Tibial nerve (tissue), 4 donors: ENCODE measurements around the gene SDK1. TPM values are rescaled to one million over a fixed set of nuclear protein-coding genes. Genes with fewer than 3 reads are reported as not detected.

Source experiments
- DNase-seq, 2 donors: peaks; one replicate each; pipeline ENCODE4 v3.0.0-alpha.2; 2019; ENCODE audit warnings: low spot score in 2 of 2
- H3K27ac ChIP-seq, 4 donors: fragments of 200-600 bp; sonication (generic) in 3 of 4; one replicate each; pipeline ENCODE4 v1.5.1; 2017 to 2019; ENCODE audit warnings: mild to moderate bottlenecking in 1 of 4
- H3K27me3 ChIP-seq, 2 donors: fragments of 200-600 bp; sonication (generic) in 1 of 2; one replicate each; pipeline versions ENCODE4 v1.5.1 to v1.6.0; 2017 to 2019
- H3K36me3 ChIP-seq, 3 donors: fragments of 200-600 bp; sonication (generic); one replicate each; pipeline ENCODE4 v1.5.1; 2018 to 2019
- H3K4me1 ChIP-seq, 4 donors: fragments of 200-600 bp; sonication (generic) in 3 of 4; one replicate each; pipeline ENCODE4 v1.5.1; 2017 to 2019
- H3K4me3 ChIP-seq, 4 donors: fragments of 200-600 bp; sonication (generic) in 3 of 4; one replicate each; pipeline ENCODE4 v1.5.1; 2017 to 2019; ENCODE audit warnings: mild to moderate bottlenecking in 1 of 4, moderate library complexity in 1 of 4
- H3K9me3 ChIP-seq, 4 donors: fragments of 200-600 bp; sonication (generic) in 3 of 4; one replicate each; pipeline ENCODE4 v1.5.1; 2017 to 2019
- EP300 ChIP-seq, 2 donors: sonication (generic); formaldehyde crosslinking; IDR thresholded peaks; one replicate each; pipeline ENCODE4 v1.6.1; 2017; ENCODE audit warnings: antibody characterized with exemption in 2 of 2, mild to moderate bottlenecking in 1 of 2
- POLR2A ChIP-seq, 2 donors: fragments of 450-650 bp; IDR thresholded peaks; one replicate each; pipeline ENCODE4 v1.6.1; 2017; ENCODE audit warnings: antibody characterized with exemption in 2 of 2, mild to moderate bottlenecking in 2 of 2, moderate library complexity in 2 of 2
- WGBS, 2 donors: methylation state at CpG; one replicate each; pipeline ENCODE4 v1.1.5; 2018; 5-methylcytosine and 5-hydroxymethylcytosine counted together
- total RNA-seq, 4 donors: library from RNA; depleted of rRNA; stranded (reverse); fragments of >200 nt; gene quantifications; one replicate each; pipeline ENCODE4 v1.1.0, GENCODE V29; 2016
- TF ChIP-seq, protein P1 (sequence below), 5 experiments: fragments of 200-600 bp in 3 of 5; fragments of 450-650 bp in 2 of 5; sonication (generic) in 3 of 5; IDR thresholded peaks; one replicate each; pipeline ENCODE4 v1.5.1; 2016 to 2019; ENCODE audit warnings: antibody characterized with exemption in 5 of 5, mild to moderate bottlenecking in 3 of 5, moderate library complexity in 2 of 5

SDK1 gene
- total RNA-seq, 4 donors from 2014 or later, result 8.2 to 16.2 (median 12.9) TPM

DNA sequence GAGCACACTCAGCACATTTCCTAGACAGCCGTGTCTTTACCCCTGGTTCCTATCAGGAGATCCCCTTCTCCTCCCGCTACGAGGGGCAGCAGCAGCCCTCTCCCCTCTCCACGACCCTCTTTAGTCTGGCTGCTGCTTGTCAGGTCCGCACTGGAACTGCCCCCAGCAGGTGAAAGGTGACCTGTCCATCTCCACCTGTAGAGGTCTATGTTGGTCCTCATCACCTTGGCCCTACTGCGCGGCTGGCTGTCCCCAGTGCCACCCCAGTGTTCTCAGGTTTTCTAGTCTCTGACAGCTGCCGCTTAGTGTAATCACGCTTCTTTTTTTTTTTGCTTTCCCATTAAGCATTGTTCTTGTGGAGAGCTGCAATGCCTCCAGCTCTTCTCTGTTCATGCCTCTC, 545.7 kb downstream of the SDK1 start:
- H3K27me3 ChIP-seq, result no peaks in the 10 kb centered on the region
- TF ChIP-seq POLR2A (IDR thresholded peaks at IDR 0.05) (no peak), EP300 (IDR thresholded peaks at IDR 0.05) (no peak)
- TF ChIP-seq, protein P1, sequence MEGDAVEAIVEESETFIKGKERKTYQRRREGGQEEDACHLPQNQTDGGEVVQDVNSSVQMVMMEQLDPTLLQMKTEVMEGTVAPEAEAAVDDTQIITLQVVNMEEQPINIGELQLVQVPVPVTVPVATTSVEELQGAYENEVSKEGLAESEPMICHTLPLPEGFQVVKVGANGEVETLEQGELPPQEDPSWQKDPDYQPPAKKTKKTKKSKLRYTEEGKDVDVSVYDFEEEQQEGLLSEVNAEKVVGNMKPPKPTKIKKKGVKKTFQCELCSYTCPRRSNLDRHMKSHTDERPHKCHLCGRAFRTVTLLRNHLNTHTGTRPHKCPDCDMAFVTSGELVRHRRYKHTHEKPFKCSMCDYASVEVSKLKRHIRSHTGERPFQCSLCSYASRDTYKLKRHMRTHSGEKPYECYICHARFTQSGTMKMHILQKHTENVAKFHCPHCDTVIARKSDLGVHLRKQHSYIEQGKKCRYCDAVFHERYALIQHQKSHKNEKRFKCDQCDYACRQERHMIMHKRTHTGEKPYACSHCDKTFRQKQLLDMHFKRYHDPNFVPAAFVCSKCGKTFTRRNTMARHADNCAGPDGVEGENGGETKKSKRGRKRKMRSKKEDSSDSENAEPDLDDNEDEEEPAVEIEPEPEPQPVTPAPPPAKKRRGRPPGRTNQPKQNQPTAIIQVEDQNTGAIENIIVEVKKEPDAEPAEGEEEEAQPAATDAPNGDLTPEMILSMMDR (IDR thresholded peaks at IDR 0.05), result no peak
- WGBS, 2 donors, result 81 to 92% methylated on average over 9 of the region's 9 CpGs

DNA sequence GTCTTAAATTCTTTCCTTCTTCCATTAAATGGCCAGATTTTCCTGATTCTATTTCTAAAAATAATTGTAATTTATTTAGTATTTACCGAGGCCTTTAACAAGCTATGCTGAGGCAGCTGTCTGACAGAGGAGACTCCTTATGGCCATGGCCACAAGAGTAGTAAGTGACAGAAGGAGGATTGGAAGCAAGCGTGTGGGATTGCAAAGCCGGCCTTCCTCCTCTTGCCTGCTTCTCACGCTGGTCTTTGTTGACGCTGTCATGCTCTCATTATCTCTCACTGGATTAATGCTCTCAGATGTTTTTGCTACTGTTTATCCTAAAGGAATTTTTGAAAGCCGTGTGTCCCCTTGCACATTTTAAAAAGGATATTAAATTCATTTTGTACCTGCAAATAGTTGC, 546.3 kb downstream of the SDK1 start:
- no peaks in the 10 kb centered on the region for H3K36me3 ChIP-seq
- no peaks in the 10 kb centered on the region for H3K9me3 ChIP-seq
- 82 to 85% methylated on average over 6 of the region's 6 CpGs for WGBS, 2 donors
- TF ChIP-seq, protein P1 (IDR thresholded peaks at IDR 0.05), result no peak
- TF ChIP-seq POLR2A (IDR thresholded peaks at IDR 0.05), result no peak
- no peak overlapping the region for H3K27ac ChIP-seq
- DNase-seq, result no peak
- H3K4me3 ChIP-seq, result no peak overlapping the region
- no peaks in the 10 kb centered on the region for H3K4me1 ChIP-seq
- no peaks in the 10 kb centered on the region for H3K27me3 ChIP-seq

More for the DNA sequence above, 545.7 kb downstream of the SDK1 start:
- no peaks in the 10 kb centered on the region for H3K36me3 ChIP-seq
- DNase-seq, result no peak
- H3K9me3 ChIP-seq, result no peaks in the 10 kb centered on the region
- no peak overlapping the region for H3K27ac ChIP-seq
- no peaks in the 10 kb centered on the region for H3K4me1 ChIP-seq
- no peak overlapping the region for H3K4me3 ChIP-seq

DNA sequence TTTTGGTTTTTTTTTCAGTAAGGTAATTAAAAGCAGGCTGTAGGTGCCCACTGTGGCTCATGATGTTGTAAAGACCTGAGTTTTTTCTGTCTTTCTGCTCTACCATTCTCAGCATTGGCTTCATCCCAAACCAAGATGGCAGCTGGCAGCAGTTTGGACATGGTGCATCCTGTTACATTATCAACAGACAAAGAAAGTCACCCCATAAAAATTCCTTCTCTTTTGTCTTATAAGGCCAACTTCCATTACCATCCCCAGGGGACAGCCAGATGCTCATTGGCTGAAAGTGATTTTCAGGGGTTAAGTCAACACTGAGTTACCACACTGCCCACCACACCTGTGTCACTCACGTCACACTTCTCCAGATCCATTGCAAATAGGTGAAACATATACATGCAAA, 558.4 kb downstream of the SDK1 start:
- Histone ChIP-seq H3K36me3 (no peaks in the 10 kb centered on the region), H3K27me3 (no peaks in the 10 kb centered on the region), H3K9me3 (peaks cover 0 to 3% (median 0%) of the 10 kb centered on the region in 4 donors), H3K4me3 (no peak overlapping the region), H3K27ac (no peak overlapping the region), H3K4me1 (peaks cover 0 to 13% (median 0%) of the 10 kb centered on the region in 4 donors)
- TF ChIP-seq, protein P1 (IDR thresholded peaks at IDR 0.05), result no peak
- TF ChIP-seq EP300 (IDR thresholded peaks at IDR 0.05) (no peak), POLR2A (IDR thresholded peaks at IDR 0.05) (no peak)
- 86 to 88% methylated on average over 1 of the region's 1 CpG for WGBS, 2 donors
- DNase-seq, result no peak

DNA sequence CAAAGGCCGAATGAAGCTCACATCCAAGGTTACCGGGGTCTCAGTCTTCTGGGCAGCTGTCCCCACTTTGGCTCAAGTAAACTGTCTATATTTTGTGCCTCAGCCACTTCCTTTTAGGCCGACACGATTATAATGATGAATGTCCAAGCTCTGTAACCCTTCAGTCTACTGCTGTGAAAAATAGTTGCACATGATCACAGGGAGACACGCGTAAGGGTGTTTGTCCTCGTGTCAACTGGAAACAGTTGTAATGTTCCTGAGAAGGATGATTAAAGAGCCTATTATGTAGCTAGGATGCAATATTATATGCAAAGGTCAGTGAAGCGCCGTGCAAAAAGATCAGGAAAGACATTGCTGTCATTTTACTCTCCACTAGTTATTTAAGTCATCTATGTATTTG, 559.9 kb downstream of the SDK1 start:
- DNase-seq, result no peak
- no peaks in the 10 kb centered on the region for H3K36me3 ChIP-seq
- H3K9me3 ChIP-seq, result peaks cover 0 to 3% (median 0%) of the 10 kb centered on the region in 4 donors
- peaks cover 0 to 13% (median 0%) of the 10 kb centered on the region in 4 donors for H3K4me1 ChIP-seq
- H3K4me3 ChIP-seq, result no peak overlapping the region
- WGBS, 2 donors, result 54 to 58% methylated on average over 9 of the region's 9 CpGs
- H3K27me3 ChIP-seq, result no peaks in the 10 kb centered on the region
- TF ChIP-seq EP300 (IDR thresholded peaks at IDR 0.05) (no peak), POLR2A (IDR thresholded peaks at IDR 0.05) (no peak)
- TF ChIP-seq, protein P1 (IDR thresholded peaks at IDR 0.05), result no peak
- no peak overlapping the region for H3K27ac ChIP-seq

DNA sequence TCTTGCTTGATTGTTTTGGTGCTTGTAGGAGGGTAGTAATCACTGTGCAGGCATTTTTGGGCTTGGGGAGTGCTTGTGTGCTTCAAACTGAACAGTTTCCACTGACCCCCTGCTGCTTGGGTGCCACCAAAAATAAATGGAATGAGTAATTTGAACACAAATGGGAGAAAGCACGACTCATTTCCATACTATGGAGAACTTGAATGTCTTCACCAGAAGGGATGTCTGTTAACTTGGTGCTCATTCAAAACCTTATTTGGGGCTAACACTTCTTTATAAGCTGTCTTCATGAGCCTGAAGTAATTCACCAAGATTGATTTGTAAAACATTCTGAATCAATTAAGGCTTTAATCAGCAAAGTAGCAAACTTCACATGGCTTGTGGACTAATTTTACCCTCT, 560.3 kb downstream of the SDK1 start:
- no peak overlapping the region for H3K4me3 ChIP-seq
- H3K27me3 ChIP-seq, result no peaks in the 10 kb centered on the region
- DNase-seq, result no peak
- peaks cover 0 to 3% (median 0%) of the 10 kb centered on the region in 4 donors for H3K9me3 ChIP-seq
- H3K27ac ChIP-seq, result no peak overlapping the region
- TF ChIP-seq, protein P1 (IDR thresholded peaks at IDR 0.05), result no peak
- no peak for TF ChIP-seq POLR2A (IDR thresholded peaks at IDR 0.05)
- TF ChIP-seq EP300 (IDR thresholded peaks at IDR 0.05), result no peak
- 22 to 25% methylated on average over 1 of the region's 1 CpG for WGBS, 2 donors
- no peaks in the 10 kb centered on the region for H3K36me3 ChIP-seq
- peaks cover 0 to 13% (median 0%) of the 10 kb centered on the region in 4 donors for H3K4me1 ChIP-seq
